ENCODE results near the gene ANGPTL7. TPM values are rescaled to one million over a fixed set of nuclear protein-coding genes. Genes with fewer than 3 reads are reported as not detected.

The ANGPTL7 gene
- polyA plus RNA-seq, 1 experiment: not detected

- ChIA-PET POLR2A (no interaction called here), CTCF (no interaction called here)
- no peaks in the 10 kb centered on the region for H3K36me3 ChIP-seq (ENCODE audit: control insufficient read depth, insufficient read depth, low read length)
- H3K27me3 ChIP-seq (ENCODE audit: control insufficient read depth, insufficient read depth, low read length): no peaks in the 10 kb centered on the region
- H3K4me3 ChIP-seq (ENCODE audit: low read depth, low read length): no peak overlapping the region
- TF ChIP-seq, protein P1, sequence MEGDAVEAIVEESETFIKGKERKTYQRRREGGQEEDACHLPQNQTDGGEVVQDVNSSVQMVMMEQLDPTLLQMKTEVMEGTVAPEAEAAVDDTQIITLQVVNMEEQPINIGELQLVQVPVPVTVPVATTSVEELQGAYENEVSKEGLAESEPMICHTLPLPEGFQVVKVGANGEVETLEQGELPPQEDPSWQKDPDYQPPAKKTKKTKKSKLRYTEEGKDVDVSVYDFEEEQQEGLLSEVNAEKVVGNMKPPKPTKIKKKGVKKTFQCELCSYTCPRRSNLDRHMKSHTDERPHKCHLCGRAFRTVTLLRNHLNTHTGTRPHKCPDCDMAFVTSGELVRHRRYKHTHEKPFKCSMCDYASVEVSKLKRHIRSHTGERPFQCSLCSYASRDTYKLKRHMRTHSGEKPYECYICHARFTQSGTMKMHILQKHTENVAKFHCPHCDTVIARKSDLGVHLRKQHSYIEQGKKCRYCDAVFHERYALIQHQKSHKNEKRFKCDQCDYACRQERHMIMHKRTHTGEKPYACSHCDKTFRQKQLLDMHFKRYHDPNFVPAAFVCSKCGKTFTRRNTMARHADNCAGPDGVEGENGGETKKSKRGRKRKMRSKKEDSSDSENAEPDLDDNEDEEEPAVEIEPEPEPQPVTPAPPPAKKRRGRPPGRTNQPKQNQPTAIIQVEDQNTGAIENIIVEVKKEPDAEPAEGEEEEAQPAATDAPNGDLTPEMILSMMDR (IDR thresholded peaks at IDR 0.05; ENCODE audit: insufficient read depth, low read depth, low read length): no peak
- no peak for DNase-seq (ENCODE audit: low read depth)
Measured at GRCh38 chr1:11182884-11183283, 6.3 kb upstream of the ANGPTL7 start.

DNA sequence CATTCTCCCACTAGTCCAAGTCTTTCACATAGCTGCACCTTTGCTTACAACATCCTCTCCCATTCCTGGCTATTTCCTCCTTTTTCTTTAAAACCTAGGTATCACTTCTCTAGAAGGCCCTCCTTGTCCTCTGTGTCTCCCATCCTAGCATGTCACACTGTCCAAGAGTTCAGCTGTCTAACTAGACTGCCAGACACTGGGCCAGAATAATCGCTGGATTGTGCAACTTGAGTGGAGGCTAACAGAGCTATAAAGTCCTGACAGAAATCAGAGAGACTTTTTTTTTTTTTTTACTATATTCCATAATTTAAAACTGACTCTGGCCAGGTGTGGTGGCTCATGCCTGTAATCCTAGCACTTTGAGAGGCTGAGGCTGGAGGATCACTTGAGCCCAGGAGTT, 4.2 kb upstream of the ANGPTL7 start:
- ChIA-PET POLR2A (no interaction called here), CTCF (interaction anchor here (0.6 to 2.0 kb wide), 3 partner anchors 27 to 172 kb away, joined by 3 to 11 read pairs (median 4); no protein-coding TSS in a partner anchor)
- H3K36me3 ChIP-seq (ENCODE audit: control insufficient read depth, insufficient read depth, low read length): peaks cover 5% of the 10 kb centered on the region
- TF ChIP-seq, protein P1 (IDR thresholded peaks at IDR 0.05; ENCODE audit: insufficient read depth, low read depth, low read length): no peak
- no peak for DNase-seq (ENCODE audit: low read depth)
- H3K4me3 ChIP-seq (ENCODE audit: low read depth, low read length): no peak overlapping the region
- no peaks in the 10 kb centered on the region for H3K27me3 ChIP-seq (ENCODE audit: control insufficient read depth, insufficient read depth, low read length)

- Histone ChIP-seq H3K4me3 (ENCODE audit: low read depth, low read length) (no peak overlapping the region), H3K36me3 (ENCODE audit: control insufficient read depth, insufficient read depth, low read length) (peaks cover 5% of the 10 kb centered on the region), H3K27me3 (ENCODE audit: control insufficient read depth, insufficient read depth, low read length) (no peaks in the 10 kb centered on the region)
- TF ChIP-seq, protein P1 (IDR thresholded peaks at IDR 0.05; ENCODE audit: insufficient read depth, low read depth, low read length): no peak
- DNase-seq (ENCODE audit: low read depth): no peak
- POLR2A ChIA-PET: no interaction called here
- CTCF ChIA-PET: interaction anchor here (1.0 to 1.5 kb wide), 3 partner anchors 9 to 88 kb away, joined by 3 to 4 read pairs (median 4); partner anchors contain the start of gene EXOSC10
Measured at GRCh38 chr1:11187000-11187399, 2.2 kb upstream of the ANGPTL7 start.

DNA sequence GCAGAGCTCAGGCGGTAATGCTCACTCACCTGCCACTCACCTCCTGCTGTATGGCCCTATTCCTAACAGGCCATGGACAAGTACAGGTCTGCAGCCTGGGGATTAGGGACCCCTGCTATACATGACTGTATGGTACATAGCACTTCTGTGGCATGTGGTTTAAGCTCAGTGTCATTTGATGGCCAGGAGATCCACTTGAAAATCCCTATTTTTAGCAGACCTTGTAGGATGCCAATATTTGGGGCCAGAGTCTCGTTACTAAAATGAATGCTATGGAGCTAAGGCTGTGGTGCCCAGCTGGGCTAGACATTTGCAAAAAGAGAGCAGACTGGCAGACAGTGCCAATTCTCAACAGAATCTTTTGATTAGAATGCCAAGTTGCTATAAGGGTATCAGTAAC, 1.7 kb upstream of the ANGPTL7 start:
- TF ChIP-seq, protein P1 (IDR thresholded peaks at IDR 0.05; ENCODE audit: insufficient read depth, low read depth, low read length): no peak
- H3K27me3 ChIP-seq (ENCODE audit: control insufficient read depth, insufficient read depth, low read length): no peaks in the 10 kb centered on the region
- ChIA-PET POLR2A (no interaction called here), CTCF (interaction anchor here (1.0 to 1.5 kb wide), 4 partner anchors 8 to 150 kb away, joined by 3 to 4 read pairs (median 4); partner anchors contain the start of gene EXOSC10)
- H3K4me3 ChIP-seq (ENCODE audit: low read depth, low read length): no peak overlapping the region
- no peak for DNase-seq (ENCODE audit: low read depth)
- H3K36me3 ChIP-seq (ENCODE audit: control insufficient read depth, insufficient read depth, low read length): peaks cover 5% of the 10 kb centered on the region

GRCh38 chr1:11187931-11188330, 1.2 kb upstream of the ANGPTL7 start:
- TF ChIP-seq, protein P1 (IDR thresholded peaks at IDR 0.05; ENCODE audit: insufficient read depth, low read depth, low read length): no peak
- Histone ChIP-seq H3K4me3 (ENCODE audit: low read depth, low read length) (no peak overlapping the region), H3K27me3 (ENCODE audit: control insufficient read depth, insufficient read depth, low read length) (no peaks in the 10 kb centered on the region), H3K36me3 (ENCODE audit: control insufficient read depth, insufficient read depth, low read length) (peaks cover 5% of the 10 kb centered on the region)
- no peak for DNase-seq (ENCODE audit: low read depth)
- CTCF ChIA-PET: interaction anchor here (1.0 to 1.3 kb wide), 3 partner anchors 17 to 151 kb away, joined by 3 to 4 read pairs (median 3); partner anchors contain the start of gene EXOSC10
- POLR2A ChIA-PET: no interaction called here

All from BJ (cell line).